ENCODE data around the gene MAP3K2.

DNA sequence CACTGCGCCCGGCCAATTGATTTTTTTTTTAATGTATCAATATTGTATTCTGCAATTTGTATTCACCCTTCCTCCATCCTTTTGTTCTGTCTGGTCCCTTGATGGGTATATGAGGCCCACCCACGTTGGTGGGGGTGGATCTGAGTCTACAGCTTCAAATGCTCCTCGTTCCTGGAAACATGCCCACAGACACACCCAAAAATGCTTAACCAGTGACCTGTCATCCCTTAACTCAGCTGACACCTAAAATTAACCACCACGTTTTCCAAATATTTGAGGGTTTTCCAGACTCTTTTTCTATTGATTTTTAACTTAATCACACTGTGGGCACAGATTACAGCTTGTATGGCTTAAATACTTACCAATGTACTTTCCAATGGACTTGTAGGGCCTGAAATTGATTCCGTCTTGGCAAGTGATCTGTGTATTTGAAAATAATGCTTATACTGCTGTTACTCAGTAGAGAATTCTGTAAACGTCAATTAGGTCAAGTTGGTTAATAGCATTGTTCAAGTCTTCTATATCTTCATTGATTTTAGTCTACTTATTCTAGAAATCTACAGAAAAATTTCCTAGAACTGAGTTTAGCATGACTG lies 133.3 kb downstream of the MAP3K2 start:
- TF ChIP-seq, protein P1, sequence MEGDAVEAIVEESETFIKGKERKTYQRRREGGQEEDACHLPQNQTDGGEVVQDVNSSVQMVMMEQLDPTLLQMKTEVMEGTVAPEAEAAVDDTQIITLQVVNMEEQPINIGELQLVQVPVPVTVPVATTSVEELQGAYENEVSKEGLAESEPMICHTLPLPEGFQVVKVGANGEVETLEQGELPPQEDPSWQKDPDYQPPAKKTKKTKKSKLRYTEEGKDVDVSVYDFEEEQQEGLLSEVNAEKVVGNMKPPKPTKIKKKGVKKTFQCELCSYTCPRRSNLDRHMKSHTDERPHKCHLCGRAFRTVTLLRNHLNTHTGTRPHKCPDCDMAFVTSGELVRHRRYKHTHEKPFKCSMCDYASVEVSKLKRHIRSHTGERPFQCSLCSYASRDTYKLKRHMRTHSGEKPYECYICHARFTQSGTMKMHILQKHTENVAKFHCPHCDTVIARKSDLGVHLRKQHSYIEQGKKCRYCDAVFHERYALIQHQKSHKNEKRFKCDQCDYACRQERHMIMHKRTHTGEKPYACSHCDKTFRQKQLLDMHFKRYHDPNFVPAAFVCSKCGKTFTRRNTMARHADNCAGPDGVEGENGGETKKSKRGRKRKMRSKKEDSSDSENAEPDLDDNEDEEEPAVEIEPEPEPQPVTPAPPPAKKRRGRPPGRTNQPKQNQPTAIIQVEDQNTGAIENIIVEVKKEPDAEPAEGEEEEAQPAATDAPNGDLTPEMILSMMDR (IDR thresholded peaks at IDR 0.05; ENCODE audit: poor library complexity, severe bottlenecking): no peak
- TF ChIP-seq EZH2 (IDR thresholded peaks at IDR 0.05; ENCODE audit: borderline replicate concordance, insufficient read depth, low read length, poor library complexity, severe bottlenecking) (no peak), EP300 (conservative IDR thresholded peaks at IDR 0.05; ENCODE audit: poor library complexity, severe bottlenecking) (no peak), TAF1 (IDR thresholded peaks at IDR 0.05; ENCODE audit: low read depth) (no peak), MXI1 (conservative IDR thresholded peaks at IDR 0.05; ENCODE audit: poor library complexity, severe bottlenecking) (no peak), POLR2AphosphoS5 (IDR thresholded peaks at IDR 0.05) (no peak), SMC3 (conservative IDR thresholded peaks at IDR 0.05; ENCODE audit: poor library complexity) (no peak)
- TF ChIP-seq, protein P2, sequence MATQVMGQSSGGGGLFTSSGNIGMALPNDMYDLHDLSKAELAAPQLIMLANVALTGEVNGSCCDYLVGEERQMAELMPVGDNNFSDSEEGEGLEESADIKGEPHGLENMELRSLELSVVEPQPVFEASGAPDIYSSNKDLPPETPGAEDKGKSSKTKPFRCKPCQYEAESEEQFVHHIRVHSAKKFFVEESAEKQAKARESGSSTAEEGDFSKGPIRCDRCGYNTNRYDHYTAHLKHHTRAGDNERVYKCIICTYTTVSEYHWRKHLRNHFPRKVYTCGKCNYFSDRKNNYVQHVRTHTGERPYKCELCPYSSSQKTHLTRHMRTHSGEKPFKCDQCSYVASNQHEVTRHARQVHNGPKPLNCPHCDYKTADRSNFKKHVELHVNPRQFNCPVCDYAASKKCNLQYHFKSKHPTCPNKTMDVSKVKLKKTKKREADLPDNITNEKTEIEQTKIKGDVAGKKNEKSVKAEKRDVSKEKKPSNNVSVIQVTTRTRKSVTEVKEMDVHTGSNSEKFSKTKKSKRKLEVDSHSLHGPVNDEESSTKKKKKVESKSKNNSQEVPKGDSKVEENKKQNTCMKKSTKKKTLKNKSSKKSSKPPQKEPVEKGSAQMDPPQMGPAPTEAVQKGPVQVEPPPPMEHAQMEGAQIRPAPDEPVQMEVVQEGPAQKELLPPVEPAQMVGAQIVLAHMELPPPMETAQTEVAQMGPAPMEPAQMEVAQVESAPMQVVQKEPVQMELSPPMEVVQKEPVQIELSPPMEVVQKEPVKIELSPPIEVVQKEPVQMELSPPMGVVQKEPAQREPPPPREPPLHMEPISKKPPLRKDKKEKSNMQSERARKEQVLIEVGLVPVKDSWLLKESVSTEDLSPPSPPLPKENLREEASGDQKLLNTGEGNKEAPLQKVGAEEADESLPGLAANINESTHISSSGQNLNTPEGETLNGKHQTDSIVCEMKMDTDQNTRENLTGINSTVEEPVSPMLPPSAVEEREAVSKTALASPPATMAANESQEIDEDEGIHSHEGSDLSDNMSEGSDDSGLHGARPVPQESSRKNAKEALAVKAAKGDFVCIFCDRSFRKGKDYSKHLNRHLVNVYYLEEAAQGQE (IDR thresholded peaks at IDR 0.05; ENCODE audit: borderline replicate concordance): no peak
